ENCODE data around the gene ADSL. TPM values are rescaled to one million over a fixed set of nuclear protein-coding genes. Genes with fewer than 3 reads are reported as not detected.
A peak's percentile ranks its signal among the peaks of the same experiment; 100 is the strongest.

ADSL gene
- total RNA-seq, 2 donors from 2014 or later: 63.9 to 64.5 TPM

DNA sequence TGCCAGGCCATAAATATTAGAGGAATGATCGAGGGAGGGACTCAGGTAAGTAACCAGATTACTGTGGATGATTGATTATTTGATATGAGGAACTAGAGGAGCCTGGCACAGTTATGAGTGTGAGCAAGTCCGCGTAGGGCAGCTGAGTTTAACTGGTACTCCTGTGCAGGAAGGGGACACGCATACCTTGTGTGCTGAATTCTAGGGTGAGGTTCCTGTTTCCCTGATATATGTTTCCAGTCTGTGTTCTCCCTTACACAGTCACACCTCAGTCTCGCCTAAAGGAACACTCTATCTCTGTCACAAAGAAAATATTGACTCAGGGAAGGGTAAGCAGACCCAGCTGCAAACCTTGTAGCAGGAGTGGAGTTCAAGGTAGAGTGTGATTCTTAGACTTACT lies 41.4 kb downstream of the ADSL start:
- intact Hi-C loops (cut with DNase I): no loop called here
- Histone ChIP-seq H3K4me3 (no peak overlapping the region), H3K4me1 (replicated peaks) (peaks cover 4% of the 10 kb centered on the region), H3K9me3 (no peaks in the 10 kb centered on the region), H3K27me3 (replicated peaks; ENCODE audit: insufficient read depth) (no peaks in the 10 kb centered on the region), H3K27ac (peak overlapping the region; percentile 78 to 84), H3K36me3 (no peaks in the 10 kb centered on the region)
- DNase-seq (ENCODE audit: low spot score): peak; percentile 60
- WGBS: 38% methylated on average over 5 of the region's 5 CpGs
- TF ChIP-seq POLR2A (IDR thresholded peaks at IDR 0.05) (peak; percentile 17), POLR2AphosphoS5 (IDR thresholded peaks at IDR 0.05) (peak; percentile 83)
- TF ChIP-seq, protein P1, sequence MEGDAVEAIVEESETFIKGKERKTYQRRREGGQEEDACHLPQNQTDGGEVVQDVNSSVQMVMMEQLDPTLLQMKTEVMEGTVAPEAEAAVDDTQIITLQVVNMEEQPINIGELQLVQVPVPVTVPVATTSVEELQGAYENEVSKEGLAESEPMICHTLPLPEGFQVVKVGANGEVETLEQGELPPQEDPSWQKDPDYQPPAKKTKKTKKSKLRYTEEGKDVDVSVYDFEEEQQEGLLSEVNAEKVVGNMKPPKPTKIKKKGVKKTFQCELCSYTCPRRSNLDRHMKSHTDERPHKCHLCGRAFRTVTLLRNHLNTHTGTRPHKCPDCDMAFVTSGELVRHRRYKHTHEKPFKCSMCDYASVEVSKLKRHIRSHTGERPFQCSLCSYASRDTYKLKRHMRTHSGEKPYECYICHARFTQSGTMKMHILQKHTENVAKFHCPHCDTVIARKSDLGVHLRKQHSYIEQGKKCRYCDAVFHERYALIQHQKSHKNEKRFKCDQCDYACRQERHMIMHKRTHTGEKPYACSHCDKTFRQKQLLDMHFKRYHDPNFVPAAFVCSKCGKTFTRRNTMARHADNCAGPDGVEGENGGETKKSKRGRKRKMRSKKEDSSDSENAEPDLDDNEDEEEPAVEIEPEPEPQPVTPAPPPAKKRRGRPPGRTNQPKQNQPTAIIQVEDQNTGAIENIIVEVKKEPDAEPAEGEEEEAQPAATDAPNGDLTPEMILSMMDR (IDR thresholded peaks at IDR 0.05): no peak

DNA sequence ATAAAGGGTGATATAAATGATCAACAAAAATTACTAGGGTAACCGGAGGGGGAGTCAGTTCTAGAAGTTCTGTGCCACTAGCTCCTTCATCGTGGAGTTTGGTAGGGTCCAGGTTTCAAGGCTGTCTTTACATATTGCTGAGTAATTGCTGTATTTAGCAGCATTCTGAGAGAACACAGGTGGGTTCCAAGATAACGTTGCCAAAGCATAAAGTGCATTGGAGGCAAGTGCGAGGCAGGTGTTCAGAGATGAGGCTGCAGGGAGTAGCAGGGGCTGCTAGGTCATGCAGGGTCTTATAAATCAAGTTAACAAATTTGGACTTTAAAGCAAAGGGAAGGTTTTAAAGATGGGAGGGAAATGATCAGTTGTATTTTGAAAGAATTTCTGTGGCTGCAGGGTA lies 41.9 kb downstream of the ADSL start:
- intact Hi-C loops (cut with DNase I): no loop called here
- H3K27me3 ChIP-seq (replicated peaks; ENCODE audit: insufficient read depth): no peaks in the 10 kb centered on the region
- TF ChIP-seq, protein P1 (IDR thresholded peaks at IDR 0.05): no peak
- TF ChIP-seq POLR2AphosphoS5 (IDR thresholded peaks at IDR 0.05) (no peak), POLR2A (IDR thresholded peaks at IDR 0.05) (no peak)
- H3K4me1 ChIP-seq (replicated peaks): peaks cover 4% of the 10 kb centered on the region
- 76% methylated on average over 4 of the region's 4 CpGs for WGBS
- H3K4me3 ChIP-seq: no peak overlapping the region
- H3K36me3 ChIP-seq: no peaks in the 10 kb centered on the region
- no peaks in the 10 kb centered on the region for H3K9me3 ChIP-seq
- peak overlapping the region; percentile 78 to 84 for H3K27ac ChIP-seq
- DNase-seq (ENCODE audit: low spot score): no peak

DNA sequence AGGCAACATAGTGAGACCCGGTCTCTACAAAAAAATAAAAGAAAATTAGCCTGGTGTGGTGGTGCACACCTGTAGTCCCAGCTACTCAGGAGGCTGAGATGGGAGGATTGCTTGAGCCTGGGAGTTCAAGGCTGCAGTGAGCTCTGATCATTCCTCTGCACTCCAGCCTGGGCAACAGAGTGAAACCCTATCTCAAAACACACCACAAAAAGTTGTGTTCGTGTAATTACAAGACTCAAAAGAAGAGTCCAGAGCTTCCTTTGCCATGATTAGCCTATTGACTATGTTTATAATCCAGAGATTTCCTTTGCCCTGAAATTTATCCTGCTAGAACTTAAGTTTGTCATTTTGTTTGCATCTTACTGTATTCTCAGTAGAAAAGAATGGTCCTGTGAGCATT lies 45.1 kb downstream of the ADSL start:
- H3K27me3 ChIP-seq (replicated peaks; ENCODE audit: insufficient read depth): no peaks in the 10 kb centered on the region
- H3K4me1 ChIP-seq (replicated peaks): peaks cover 4% of the 10 kb centered on the region
- intact Hi-C loops (cut with DNase I): no loop called here
- no peak overlapping the region for H3K27ac ChIP-seq
- WGBS: 83% methylated on average over 2 of the region's 2 CpGs
- H3K4me3 ChIP-seq: no peak overlapping the region
- H3K36me3 ChIP-seq: no peaks in the 10 kb centered on the region
- no peak for DNase-seq (ENCODE audit: low spot score)
- TF ChIP-seq POLR2AphosphoS5 (IDR thresholded peaks at IDR 0.05) (no peak), POLR2A (IDR thresholded peaks at IDR 0.05) (no peak)
- TF ChIP-seq, protein P1 (IDR thresholded peaks at IDR 0.05): no peak
- H3K9me3 ChIP-seq: no peaks in the 10 kb centered on the region

DNA sequence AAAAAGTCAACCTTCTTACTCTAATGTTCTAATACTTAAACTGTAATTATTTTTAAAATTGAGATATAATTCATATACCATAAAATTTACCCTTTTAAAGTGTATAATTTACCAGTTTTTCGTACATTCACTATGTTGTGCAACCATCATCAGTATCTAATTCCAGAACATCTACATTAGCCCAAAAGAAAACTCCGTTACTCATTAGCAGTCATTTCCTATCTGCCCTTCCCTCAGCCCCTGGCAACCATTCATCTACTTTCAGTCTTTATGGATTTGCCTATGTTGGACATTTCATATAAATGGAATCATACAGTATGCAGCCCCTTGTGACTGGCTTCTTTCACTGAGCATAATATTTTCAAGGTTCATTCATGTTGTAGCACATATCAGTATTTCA lies 46.3 kb downstream of the ADSL start:
- H3K9me3 ChIP-seq: no peaks in the 10 kb centered on the region
- no peak overlapping the region for H3K27ac ChIP-seq
- intact Hi-C loops (cut with DNase I): no loop called here
- no peak for DNase-seq (ENCODE audit: low spot score)
- no peak for TF ChIP-seq POLR2A (IDR thresholded peaks at IDR 0.05)
- TF ChIP-seq POLR2AphosphoS5 (IDR thresholded peaks at IDR 0.05): no peak
- TF ChIP-seq, protein P1 (IDR thresholded peaks at IDR 0.05): no peak
- H3K36me3 ChIP-seq: no peaks in the 10 kb centered on the region
- no peak overlapping the region for H3K4me3 ChIP-seq
- peaks cover 9% of the 10 kb centered on the region for H3K4me1 ChIP-seq (replicated peaks)
- no peaks in the 10 kb centered on the region for H3K27me3 ChIP-seq (replicated peaks; ENCODE audit: insufficient read depth)
- WGBS: 91% methylated on average over 2 of the region's 2 CpGs

DNA sequence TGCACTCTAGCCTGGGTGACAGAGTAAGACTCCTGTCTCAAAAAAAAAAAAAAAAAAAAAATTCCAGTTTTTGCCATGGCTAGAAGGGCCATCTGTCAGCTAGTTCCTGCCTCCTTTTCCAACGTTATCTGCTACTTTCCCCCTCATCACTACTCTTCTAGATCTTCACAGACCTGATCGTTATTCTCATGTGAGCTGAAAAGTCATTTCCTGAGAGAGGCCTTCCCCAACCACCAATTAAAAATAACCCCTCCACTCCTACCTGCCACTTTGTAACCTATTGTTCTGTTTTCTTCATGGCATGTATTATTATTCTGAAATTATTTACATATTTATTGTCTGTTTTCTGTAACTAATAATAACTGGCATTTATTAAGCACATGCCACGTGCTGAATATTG lies 48.3 kb downstream of the ADSL start:
- no peak for DNase-seq (ENCODE audit: low spot score)
- no peaks in the 10 kb centered on the region for H3K9me3 ChIP-seq
- intact Hi-C loops (cut with DNase I): no loop called here
- TF ChIP-seq POLR2AphosphoS5 (IDR thresholded peaks at IDR 0.05) (no peak), POLR2A (IDR thresholded peaks at IDR 0.05) (no peak)
- TF ChIP-seq, protein P1 (IDR thresholded peaks at IDR 0.05): no peak
- H3K36me3 ChIP-seq: no peaks in the 10 kb centered on the region
- peaks cover 6% of the 10 kb centered on the region for H3K4me1 ChIP-seq (replicated peaks)
- 70% methylated on average over 3 of the region's 3 CpGs for WGBS
- H3K4me3 ChIP-seq: no peak overlapping the region
- H3K27ac ChIP-seq: peak overlapping the region; percentile 30 to 85
- H3K27me3 ChIP-seq (replicated peaks; ENCODE audit: insufficient read depth): no peaks in the 10 kb centered on the region
